PC-9 (cell line): ENCODE measurements around the gene SLC25A47. TPM values are rescaled to one million over a fixed set of nuclear protein-coding genes. Genes with fewer than 3 reads are reported as not detected.

Experiments
- BruUV-seq: library from RNA; stranded (reverse); fragments of 400-500 nt; replicated peaks from 2 replicates; lab custom pipeline; 2021; lab: Mats Ljungman, UMichigan
- CTCF ChIA-PET: fragments of 300-600 bp; sonication (Branson Sonifier 250); formaldehyde crosslinking; loops from one replicate; lab custom pipeline; 2022; ENCODE audit warnings: antibody characterized with exemption; lab: Charles Lee
- POLR2A ChIA-PET: fragments of 300-600 bp; sonication (Branson Sonifier 250); formaldehyde crosslinking; loops from one replicate; lab custom pipeline; 2022; ENCODE audit warnings: antibody characterized with exemption; ENCODE audit not compliant: unreplicated experiment; lab: Charles Lee
- DNase-seq, 2 experiments: peaks; one replicate each; pipeline versions ENCODE4 v3.0.0 to v3.0.0-alpha.2; 2015 to 2022; ENCODE audit warnings: mixed read lengths in 1 of 2
- H2AFZ ChIP-seq: fragments of 200-600 bp; sonication (generic); 2 replicates; pipeline ENCODE4 v1.8.1; 2017; ENCODE audit warnings: antibody characterized with exemption
- H3F3A ChIP-seq: fragments of 200-600 bp; sonication (generic); 2 replicates; pipeline ENCODE4 v1.8.1; 2017; ENCODE audit warnings: antibody characterized with exemption, mild to moderate bottlenecking, low read depth; ENCODE audit not compliant: insufficient read depth
- H3K27ac ChIP-seq: fragments of 200-600 bp; sonication (generic); 2 replicates; pipeline ENCODE4 v1.6.1; 2016; ENCODE audit warnings: mixed run types
- H3K27me3 ChIP-seq: fragments of 200-600 bp; sonication (generic); 2 replicates; pipeline ENCODE4 v1.6.1; 2016; ENCODE audit warnings: low read depth, mixed run types; ENCODE audit not compliant: insufficient read depth
- H3K36me3 ChIP-seq: fragments of 200-600 bp; sonication (generic); 2 replicates; pipeline ENCODE4 v1.6.1; 2016; ENCODE audit warnings: low read depth, mixed run types
- H3K4me1 ChIP-seq: fragments of 200-600 bp; sonication (generic); replicated peaks from 2 replicates; pipeline ENCODE4 v1.6.1; 2016; ENCODE audit warnings: mixed run types; ENCODE audit not compliant: insufficient read depth
- H3K4me2 ChIP-seq: fragments of 200-600 bp; sonication (generic); 2 replicates; pipeline ENCODE4 v1.6.1; 2017; ENCODE audit warnings: mixed run types
- H3K4me3 ChIP-seq: fragments of 200-600 bp; sonication (generic); 2 replicates; pipeline ENCODE4 v1.6.1; 2016; ENCODE audit warnings: mixed run types
- H3K79me2 ChIP-seq: fragments of 200-600 bp; sonication (generic); 2 replicates; pipeline ENCODE4 v1.6.1; 2017; ENCODE audit warnings: low read depth, mixed run types
- H3K9me2 ChIP-seq: fragments of 200-600 bp; sonication (generic); 2 replicates; pipeline ENCODE4 v1.8.1; 2017; ENCODE audit warnings: mild to moderate bottlenecking; ENCODE audit not compliant: insufficient read depth
- H3K9me3 ChIP-seq: fragments of 200-600 bp; sonication (generic); 2 replicates; pipeline ENCODE4 v1.8.1; 2016; ENCODE audit warnings: low read depth; ENCODE audit not compliant: insufficient read depth
- H4K20me1 ChIP-seq: fragments of 200-600 bp; sonication (generic); 2 replicates; pipeline ENCODE4 v1.8.1; 2017; ENCODE audit not compliant: insufficient read depth
- EZH2 ChIP-seq: fragments of 200-600 bp; sonication (generic); IDR thresholded peaks from 2 replicates; pipeline ENCODE4 v1.8.0; 2017; ENCODE audit warnings: antibody characterized with exemption, low read depth
- intact Hi-C: fragments of 100-400 bp; cut with micrococcal nuclease; formaldehyde crosslinking; loops from one replicate; pipeline ENCODE4 v1.10.0; 2022; ENCODE audit not compliant: unreplicated experiment
- total RNA-seq: library from RNA; stranded (reverse); gene quantifications from 2 replicates; pipeline ENCODE4 v1.2.3, GENCODE V29; 2021
- TF ChIP-seq, protein P1 (sequence below): fragments of 200-600 bp; sonication (generic); conservative IDR thresholded peaks from 2 replicates; pipeline ENCODE4 v1.6.1; 2017; ENCODE audit warnings: mixed run types, antibody characterized with exemption, mild to moderate bottlenecking, moderate library complexity

SLC25A47 gene
- total RNA-seq, 1 experiment from 2014 or later = not detected

DNA sequence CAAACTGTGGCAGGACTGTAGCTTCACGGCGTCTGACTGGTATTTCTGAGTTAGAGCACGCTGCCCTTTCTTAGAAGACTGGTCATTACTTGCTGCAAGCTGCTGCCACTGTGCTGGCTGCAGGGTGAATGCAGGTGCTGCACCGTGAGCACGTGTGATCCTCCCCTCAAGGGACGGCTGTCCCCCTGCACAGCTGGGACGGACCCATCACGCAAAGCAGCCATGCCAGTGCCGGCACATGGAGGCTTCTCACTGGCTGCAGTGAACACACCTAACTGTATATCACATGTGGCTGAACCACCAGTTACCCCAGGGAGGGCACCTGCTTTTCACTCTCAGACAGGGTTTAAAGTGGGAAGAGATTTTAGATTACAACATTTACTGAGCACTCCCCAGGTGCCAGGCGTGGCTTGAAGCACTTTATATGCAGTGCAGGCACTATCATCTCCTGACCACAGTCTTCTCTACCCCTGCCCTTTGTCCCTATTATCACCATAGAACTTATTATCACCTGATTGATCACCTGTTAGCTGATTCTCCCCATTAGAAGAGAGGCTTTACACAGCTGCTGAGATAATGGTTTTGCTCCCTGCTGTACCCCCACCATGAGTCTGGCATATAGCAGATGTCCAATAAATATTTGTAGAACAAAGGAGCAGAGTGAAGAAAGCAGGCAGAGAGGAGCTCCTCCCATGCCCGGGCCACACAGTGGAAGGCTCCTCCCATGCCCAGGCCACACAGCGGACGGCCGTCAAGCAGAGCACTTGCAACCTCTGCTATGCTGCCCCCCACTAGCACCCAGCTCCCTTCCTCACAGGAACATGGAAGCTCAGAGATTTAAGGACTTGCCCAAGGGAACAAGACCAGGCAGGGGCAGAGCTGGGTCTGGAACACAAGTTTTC is 25.9 kb downstream of the SLC25A47 start:
- ChIA-PET POLR2A (no interaction called here), CTCF (no interaction called here)
- H3K4me2 ChIP-seq = no peak overlapping the region
- no peaks in the 10 kb centered on the region for H3K9me2 ChIP-seq
- H3F3A ChIP-seq = no peaks in the 10 kb centered on the region
- no peak for DNase-seq
- H3K4me3 ChIP-seq = no peak overlapping the region
- no peaks in the 10 kb centered on the region for H3K4me1 ChIP-seq
- intact Hi-C loops = no loop called here
- no peaks in the 10 kb centered on the region for H3K36me3 ChIP-seq
- H4K20me1 ChIP-seq = no peaks in the 10 kb centered on the region; the same call in 1 of the 2 replicates
- BruUV-seq = no TSS peak
- H2AFZ ChIP-seq = no peak overlapping the region
- TF ChIP-seq, protein P1, sequence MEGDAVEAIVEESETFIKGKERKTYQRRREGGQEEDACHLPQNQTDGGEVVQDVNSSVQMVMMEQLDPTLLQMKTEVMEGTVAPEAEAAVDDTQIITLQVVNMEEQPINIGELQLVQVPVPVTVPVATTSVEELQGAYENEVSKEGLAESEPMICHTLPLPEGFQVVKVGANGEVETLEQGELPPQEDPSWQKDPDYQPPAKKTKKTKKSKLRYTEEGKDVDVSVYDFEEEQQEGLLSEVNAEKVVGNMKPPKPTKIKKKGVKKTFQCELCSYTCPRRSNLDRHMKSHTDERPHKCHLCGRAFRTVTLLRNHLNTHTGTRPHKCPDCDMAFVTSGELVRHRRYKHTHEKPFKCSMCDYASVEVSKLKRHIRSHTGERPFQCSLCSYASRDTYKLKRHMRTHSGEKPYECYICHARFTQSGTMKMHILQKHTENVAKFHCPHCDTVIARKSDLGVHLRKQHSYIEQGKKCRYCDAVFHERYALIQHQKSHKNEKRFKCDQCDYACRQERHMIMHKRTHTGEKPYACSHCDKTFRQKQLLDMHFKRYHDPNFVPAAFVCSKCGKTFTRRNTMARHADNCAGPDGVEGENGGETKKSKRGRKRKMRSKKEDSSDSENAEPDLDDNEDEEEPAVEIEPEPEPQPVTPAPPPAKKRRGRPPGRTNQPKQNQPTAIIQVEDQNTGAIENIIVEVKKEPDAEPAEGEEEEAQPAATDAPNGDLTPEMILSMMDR = no peak
- TF ChIP-seq EZH2 = no peak
- no peak overlapping the region for H3K27ac ChIP-seq
- H3K27me3 ChIP-seq = no peaks in the 10 kb centered on the region
- H3K9me3 ChIP-seq = no peaks in the 10 kb centered on the region
- no peaks in the 10 kb centered on the region for H3K79me2 ChIP-seq

DNA sequence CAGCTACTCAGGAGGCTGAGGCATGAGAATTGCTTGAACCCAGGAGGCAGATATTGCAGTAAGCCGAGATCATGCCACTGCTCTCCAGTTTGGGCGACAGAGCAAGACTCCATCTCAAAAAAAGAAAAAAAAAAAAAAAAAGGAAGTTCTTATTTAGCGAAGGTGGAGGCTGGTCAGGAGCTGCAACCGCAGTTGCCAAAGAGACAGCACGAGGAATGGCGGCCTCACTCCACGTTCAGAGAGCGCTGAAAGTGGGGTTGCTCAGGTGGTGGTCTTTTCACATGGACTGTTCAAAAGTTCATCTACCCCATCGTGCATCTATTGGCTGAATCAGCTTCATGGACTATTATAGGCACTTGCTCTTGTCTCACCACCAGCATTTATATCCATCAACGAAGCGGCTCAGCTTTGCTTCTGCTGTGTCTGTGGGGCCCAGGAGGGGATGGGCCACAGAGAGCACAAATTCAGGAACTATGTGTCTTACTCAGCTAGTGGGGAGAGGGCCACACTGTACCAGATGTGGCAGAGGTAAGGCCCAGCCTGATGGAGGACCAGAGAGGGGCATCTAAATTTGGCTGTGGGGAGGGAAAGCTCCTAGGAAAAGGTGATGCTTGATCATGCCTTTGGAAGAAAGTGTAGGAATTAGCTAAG is 27.3 kb downstream of the SLC25A47 start:
- no peaks in the 10 kb centered on the region for H3F3A ChIP-seq
- H3K9me2 ChIP-seq = no peaks in the 10 kb centered on the region
- DNase-seq = no peak
- H3K4me1 ChIP-seq = no peaks in the 10 kb centered on the region
- no peak overlapping the region for H3K4me3 ChIP-seq
- H4K20me1 ChIP-seq = no peaks in the 10 kb centered on the region; the same call in 1 of the 2 replicates
- no peaks in the 10 kb centered on the region for H3K79me2 ChIP-seq
- CTCF ChIA-PET = no interaction called here
- H3K27ac ChIP-seq = no peak overlapping the region
- no TSS peak for BruUV-seq
- no peaks in the 10 kb centered on the region for H3K36me3 ChIP-seq
- no peaks in the 10 kb centered on the region for H3K27me3 ChIP-seq
- H3K9me3 ChIP-seq = no peaks in the 10 kb centered on the region
- no peak overlapping the region for H3K4me2 ChIP-seq
- no peak overlapping the region for H2AFZ ChIP-seq
- POLR2A ChIA-PET = no interaction called here
- TF ChIP-seq EZH2 = no peak
- TF ChIP-seq, protein P1 = no peak
- intact Hi-C loops = no loop called here

DNA sequence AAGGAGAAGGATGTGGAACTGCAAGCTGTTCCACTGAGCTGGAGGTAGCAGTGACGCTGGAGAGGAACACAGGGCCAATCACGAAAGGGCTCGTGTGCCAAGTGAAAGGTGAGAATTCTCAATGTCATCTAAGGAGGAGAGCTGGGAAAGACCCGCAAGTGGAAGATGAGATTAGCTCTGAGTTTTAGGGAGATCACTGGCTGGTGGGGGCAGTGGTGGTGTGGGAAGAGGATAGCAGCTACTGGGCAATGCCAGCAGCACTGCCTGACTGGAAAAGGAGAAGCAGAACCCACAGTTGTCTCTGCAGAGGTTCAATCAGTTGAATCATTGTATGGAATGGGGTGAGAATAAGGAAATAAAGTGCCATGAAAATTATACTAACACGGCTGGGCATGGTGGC is 27.8 kb downstream of the SLC25A47 start:
- no peaks in the 10 kb centered on the region for H3K9me3 ChIP-seq
- no peak overlapping the region for H3K4me3 ChIP-seq
- ChIA-PET CTCF (no interaction called here), POLR2A (no interaction called here)
- H3F3A ChIP-seq = no peaks in the 10 kb centered on the region
- DNase-seq = no peak
- no peaks in the 10 kb centered on the region for H3K9me2 ChIP-seq
- BruUV-seq = no TSS peak
- intact Hi-C loops = no loop called here
- H2AFZ ChIP-seq = no peak overlapping the region
- H3K79me2 ChIP-seq = no peaks in the 10 kb centered on the region
- no peak overlapping the region for H3K27ac ChIP-seq
- no peak overlapping the region for H3K4me2 ChIP-seq
- H3K36me3 ChIP-seq = no peaks in the 10 kb centered on the region
- no peaks in the 10 kb centered on the region for H3K27me3 ChIP-seq
- no peaks in the 10 kb centered on the region for H3K4me1 ChIP-seq
- TF ChIP-seq EZH2 = no peak
- TF ChIP-seq, protein P1 = no peak
- H4K20me1 ChIP-seq = no peaks in the 10 kb centered on the region; the same call in 1 of the 2 replicates
